GM18867 (cell line): ENCODE results near the gene TMEM140.
A peak's percentile ranks its signal among the peaks of the same experiment; 100 is the strongest.
"Not testable (repeated sequence)": the region's sequence is repeated elsewhere in the genome, so short reads cannot be mapped to it uniquely, and the experiment has no call there.

ENCODE experiments used
- ATAC-seq: cut with Tn5 transposase; IDR thresholded peaks from one replicate; pipeline ENCODE4 v1.9.1; 2021; ENCODE audit warnings: mild to moderate bottlenecking, moderate library complexity; ENCODE audit not compliant: unreplicated experiment

TMEM140 gene

GRCh38 chr7:135171581-135172291 is 23.9 kb downstream of the TMEM140 start:
- not testable (repeated sequence) for ATAC-seq

GRCh38 chr7:135173916-135174315 is 26.0 kb downstream of the TMEM140 start:
- ATAC-seq: not testable (repeated sequence)

DNA sequence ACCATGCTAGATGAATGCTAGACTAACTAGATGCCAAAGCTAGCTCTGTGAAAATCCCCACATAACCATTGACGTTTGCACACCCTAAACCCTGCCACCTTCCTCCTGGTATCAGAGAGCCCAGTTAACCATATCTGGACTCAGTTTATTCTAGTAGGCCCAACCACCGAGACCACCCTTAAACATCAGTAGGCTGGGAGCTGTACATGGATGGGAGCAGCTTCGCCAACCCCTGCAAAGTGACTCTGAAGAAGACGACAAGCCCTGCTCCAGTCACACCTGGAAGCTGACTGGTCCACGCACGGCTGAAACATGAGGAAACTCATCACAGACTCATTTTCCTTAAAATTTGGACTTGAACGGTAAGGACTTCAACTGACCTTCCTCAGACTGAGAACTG is 27.1 kb downstream of the TMEM140 start:
- ATAC-seq: no peak

- ATAC-seq: no peak
Observed at GRCh38 chr7:135175931-135176330, 28.1 kb downstream of the TMEM140 start.

GRCh38 chr7:135177028-135177696 is 29.3 kb downstream of the TMEM140 start:
- ATAC-seq: no peak

- ATAC-seq: no peak
Observed at GRCh38 chr7:135178364-135178763, 30.5 kb downstream of the TMEM140 start.

GRCh38 chr7:135179321-135179925 is 31.6 kb downstream of the TMEM140 start:
- ATAC-seq: no peak

DNA sequence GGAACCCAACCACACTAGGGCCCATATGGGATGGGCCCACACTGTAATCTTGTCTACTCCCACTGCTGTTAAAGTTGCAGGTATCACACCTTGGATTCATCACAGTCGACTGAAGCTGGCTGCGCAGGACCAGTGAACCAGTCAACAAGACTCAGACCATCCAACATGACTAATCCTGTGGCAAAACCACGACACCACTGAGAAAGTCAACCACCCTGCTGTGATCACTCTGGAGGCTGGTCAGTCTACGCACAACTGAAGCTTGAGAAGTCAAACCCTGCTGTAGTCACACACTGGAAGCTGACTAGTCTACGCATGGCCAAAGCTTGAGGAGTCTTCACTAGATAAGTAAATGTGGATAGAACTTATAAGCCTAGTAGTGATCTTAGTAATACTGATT is 32.2 kb downstream of the TMEM140 start:
- ATAC-seq: peak; percentile 60

DNA sequence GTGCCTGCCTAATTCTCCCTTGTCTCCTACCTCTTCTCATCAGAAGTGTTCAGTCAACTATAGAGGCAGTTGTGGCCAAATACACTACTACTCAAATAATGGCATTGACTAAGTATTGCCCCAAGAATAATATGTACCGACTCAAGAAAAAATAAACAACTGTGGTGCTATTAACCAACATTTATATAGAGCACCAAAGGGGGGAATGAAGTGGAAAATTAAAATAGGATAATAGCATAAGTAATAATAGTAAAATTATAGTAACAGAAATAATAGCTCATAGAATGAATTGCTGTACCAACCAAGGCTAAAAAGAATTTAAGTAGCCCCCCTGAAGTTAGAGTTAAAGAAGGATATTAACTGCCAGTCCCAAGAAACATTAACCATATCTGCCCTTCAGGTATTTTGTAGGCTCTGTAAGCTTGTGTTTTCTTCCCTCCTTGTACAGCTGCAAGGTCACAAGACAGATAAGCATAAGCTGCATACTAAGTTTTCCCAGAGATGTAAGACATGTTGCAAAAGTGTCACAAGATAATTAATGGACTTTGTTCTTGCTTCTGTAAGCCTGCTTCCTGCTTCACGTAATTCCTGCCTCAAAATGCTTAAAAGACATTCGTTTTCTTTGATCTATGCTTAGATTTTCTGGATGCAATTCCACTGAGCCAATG is 33.5 kb downstream of the TMEM140 start:
- ATAC-seq: no peak

DNA sequence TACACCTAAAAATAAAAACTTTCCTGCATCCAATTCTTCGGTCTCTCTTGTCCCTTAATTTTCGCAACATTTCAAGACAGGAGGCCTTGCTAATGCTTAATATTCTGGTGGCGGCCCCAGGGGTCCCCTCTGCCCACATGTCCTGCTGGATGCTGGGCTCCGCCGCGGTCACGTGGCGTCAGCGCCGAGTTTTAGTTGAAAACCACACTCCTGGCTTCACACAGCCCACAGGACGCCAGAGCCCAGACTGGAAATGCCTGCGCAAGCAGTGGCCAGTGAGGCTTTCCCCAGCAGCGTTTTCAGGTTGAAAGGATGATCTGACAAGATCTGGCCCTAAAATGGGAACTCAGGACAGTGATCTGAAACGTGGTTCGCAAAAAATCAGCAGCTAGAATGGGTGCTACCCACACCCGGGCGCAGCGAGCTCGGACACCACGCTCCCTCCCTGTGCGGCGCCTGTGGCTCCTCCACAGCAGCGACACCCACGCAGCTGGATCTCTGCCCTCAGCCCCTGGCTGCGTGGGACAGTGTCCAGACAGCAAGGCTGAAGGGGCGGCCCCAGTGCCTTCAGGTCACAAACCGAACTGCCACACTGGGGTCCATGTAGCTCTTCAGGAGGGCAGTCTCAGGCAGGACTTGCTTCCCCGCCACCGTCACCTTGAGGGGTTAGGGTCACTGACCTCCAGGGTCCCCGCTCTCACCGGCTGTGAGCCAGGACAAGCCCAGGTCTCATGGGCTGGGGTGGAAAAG is 34.2 kb downstream of the TMEM140 start:
- no peak for ATAC-seq

DNA sequence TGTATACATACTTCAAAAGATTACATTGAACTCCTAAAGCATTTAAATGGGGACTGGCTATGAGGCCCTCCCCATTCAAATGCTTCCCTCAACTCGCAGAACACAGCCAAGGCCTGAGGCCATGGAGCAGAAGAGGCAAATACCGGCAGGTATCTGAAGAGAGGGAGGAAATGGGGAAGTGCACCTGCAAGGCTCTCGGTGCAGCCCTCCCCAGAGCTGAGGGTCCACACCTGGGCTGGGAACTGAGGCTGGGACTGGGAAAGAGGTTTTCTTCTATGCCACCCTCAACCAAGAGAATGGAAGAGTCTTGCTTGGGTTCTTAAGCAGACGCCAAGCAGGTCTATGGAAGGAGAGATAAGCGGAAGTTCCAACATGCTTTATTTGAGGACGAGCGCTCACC is 35.6 kb downstream of the TMEM140 start:
- ATAC-seq: no peak

DNA sequence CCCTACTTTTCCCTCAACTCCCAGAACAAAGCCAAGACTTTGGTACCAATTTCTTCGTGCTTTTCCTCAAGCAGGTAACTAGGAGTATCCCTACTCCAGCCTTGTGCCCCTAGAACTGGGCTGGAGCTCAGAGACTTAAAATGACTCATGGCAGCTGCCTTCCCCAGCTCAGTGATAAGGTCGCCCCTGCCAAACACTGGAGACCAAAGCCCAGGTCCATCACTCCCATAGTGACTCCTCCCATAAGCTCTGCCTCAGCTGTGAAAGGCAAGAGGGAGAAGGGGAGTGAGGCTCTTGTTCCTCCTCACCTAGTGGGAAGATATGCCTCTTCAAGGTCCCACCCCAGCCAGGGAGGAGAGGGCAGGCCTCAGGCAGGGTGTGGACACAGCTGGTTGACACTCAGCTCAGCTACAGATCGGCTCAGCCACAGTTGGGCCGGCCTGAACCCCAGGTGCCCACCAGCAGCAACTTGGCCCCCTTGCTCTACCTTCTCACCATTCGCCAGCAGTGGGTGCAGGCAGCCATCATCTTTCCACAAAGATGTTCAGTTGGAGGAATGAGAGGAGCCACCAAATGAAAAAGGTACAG is 36.5 kb downstream of the TMEM140 start:
- no peak for ATAC-seq

GRCh38 chr7:135185471-135186260 is 37.8 kb downstream of the TMEM140 start:
- ATAC-seq: no peak

- ATAC-seq: no peak
Observed at GRCh38 chr7:135186261-135186540, 38.3 kb downstream of the TMEM140 start.

- ATAC-seq: peak; percentile 34
Observed at GRCh38 chr7:135186841-135187253, 39.0 kb downstream of the TMEM140 start.

GRCh38 chr7:135188298-135188984 is 40.6 kb downstream of the TMEM140 start:
- ATAC-seq: no peak

DNA sequence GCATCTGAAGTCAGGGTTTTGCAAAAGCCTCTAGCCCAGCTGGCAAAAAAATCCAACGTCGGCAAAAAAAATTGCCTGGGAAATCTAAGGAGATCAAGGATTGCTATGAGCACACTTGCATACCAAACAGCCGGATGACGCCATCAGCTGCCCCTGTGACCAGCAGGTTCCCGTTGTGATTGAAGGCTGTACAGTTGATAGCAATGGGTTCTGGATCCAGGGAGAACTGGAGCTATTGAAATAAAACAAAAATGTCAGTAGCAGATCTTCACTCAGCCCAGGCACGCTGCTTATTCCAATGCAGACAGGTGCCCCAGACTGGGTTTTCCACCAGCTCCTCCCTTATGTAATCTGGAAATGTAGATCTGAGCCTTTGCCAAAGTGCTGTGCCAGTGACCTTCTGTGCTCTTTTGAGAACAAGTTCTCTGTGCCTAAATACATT is 41.4 kb downstream of the TMEM140 start:
- no peak for ATAC-seq

DNA sequence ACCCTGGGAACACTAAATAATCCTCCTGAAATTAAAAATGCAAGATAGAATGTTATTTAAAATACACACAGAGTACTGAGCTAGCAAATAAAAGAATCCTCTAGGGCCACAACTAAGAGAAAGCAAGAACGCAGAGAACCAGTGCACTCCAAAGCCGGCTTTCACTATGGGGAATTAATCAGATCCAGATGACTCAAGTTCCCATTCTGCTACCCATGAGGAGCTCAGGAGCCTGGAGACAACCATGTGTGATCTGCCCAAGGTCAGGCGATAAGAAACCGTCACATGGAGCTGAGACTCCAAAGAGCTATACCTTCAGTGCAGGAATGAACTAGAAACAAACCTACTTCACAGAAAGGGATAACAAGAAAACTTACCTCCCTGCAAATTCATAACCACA is 42.1 kb downstream of the TMEM140 start:
- no peak for ATAC-seq

- no peak for ATAC-seq
Observed at GRCh38 chr7:135190703-135191102, 42.8 kb downstream of the TMEM140 start.
